Keratinocyte (primary cell): ENCODE data around the gene TNS1. TPM values are rescaled to one million over a fixed set of nuclear protein-coding genes. Genes with fewer than 3 reads are reported as not detected.

ENCODE experiments used
- DNase-seq: peaks from one replicate; pipeline ENCODE4 v3.0.0-alpha.2; 2011; ENCODE audit warnings: low read depth, missing footprints, low spot score
- FAIRE-seq: peaks from 2 replicates; lab custom pipeline; 2011; peaks lifted over from hg19 to GRCh38; lab: Jason Lieb, UNC
- H2AFZ ChIP-seq: 2 replicates; pipeline ENCODE4 v1.6.0; 2012; ENCODE audit warnings: low read length, control low read depth, inconsistent platforms; ENCODE audit not compliant: control insufficient read depth
- H3K27ac ChIP-seq: 2 replicates; pipeline ENCODE4 v1.5.1; 2011; ENCODE audit warnings: low read length; ENCODE audit not compliant: control insufficient read depth, insufficient read depth
- H3K27me3 ChIP-seq: 3 replicates; pipeline ENCODE4 v1.6.0; 2011; ENCODE audit warnings: low read length; ENCODE audit not compliant: control insufficient read depth, insufficient read depth; ENCODE audit errors: extremely low read depth
- H3K36me3 ChIP-seq, 2 experiments: 2 replicates in 1 of 2; 3 replicates in 1 of 2; pipeline ENCODE4 v1.5.1; 2011; ENCODE audit warnings: low read length in 2 of 2, mild to moderate bottlenecking in 1 of 2; ENCODE audit not compliant: control insufficient read depth in 2 of 2, insufficient read depth in 2 of 2; ENCODE audit errors: extremely low read depth in 1 of 2
- H3K4me1 ChIP-seq: 3 replicates; pipeline ENCODE4 v1.5.1; 2011; ENCODE audit warnings: low read length; ENCODE audit not compliant: control insufficient read depth, insufficient read depth; ENCODE audit errors: extremely low read depth
- H3K4me2 ChIP-seq: 3 replicates; pipeline ENCODE4 v1.6.0; 2011; ENCODE audit warnings: low read depth, low read length; ENCODE audit not compliant: control insufficient read depth, insufficient read depth; ENCODE audit errors: extremely low read depth
- H3K4me3 ChIP-seq, 3 experiments: fragments of 200-600 bp in 1 of 3; sonication (generic) in 1 of 3; 2 replicates in 2 of 3; 3 replicates in 1 of 3; pipeline ENCODE4 v1.5.1; 2011 to 2016; ENCODE audit warnings: low read length in 3 of 3, mild to moderate bottlenecking in 3 of 3, control low read depth in 2 of 3, inconsistent platforms in 1 of 3, low read depth in 1 of 3, mixed read lengths in 1 of 3, mixed run types in 1 of 3, moderate library complexity in 1 of 3; ENCODE audit not compliant: control insufficient read depth in 2 of 3, insufficient read depth in 2 of 3; ENCODE audit errors: extremely low read depth in 1 of 3
- H3K79me2 ChIP-seq: 2 replicates; pipeline ENCODE4 v1.6.0; 2012; ENCODE audit warnings: low read length; ENCODE audit not compliant: control insufficient read depth, insufficient read depth
- H3K9ac ChIP-seq: 3 replicates; pipeline ENCODE4 v1.6.0; 2011; ENCODE audit warnings: low read length; ENCODE audit not compliant: control insufficient read depth, insufficient read depth; ENCODE audit errors: extremely low read depth
- H3K9me1 ChIP-seq: 3 replicates; pipeline ENCODE4 v1.6.0; 2011; ENCODE audit warnings: low read length; ENCODE audit not compliant: control insufficient read depth, insufficient read depth; ENCODE audit errors: extremely low read depth
- H3K9me3 ChIP-seq: 2 replicates; pipeline ENCODE4 v1.5.1; 2012; ENCODE audit warnings: low read depth, low read length; ENCODE audit not compliant: control insufficient read depth
- H4K20me1 ChIP-seq: 3 replicates; pipeline ENCODE4 v1.6.0; 2011; ENCODE audit warnings: low read length; ENCODE audit not compliant: control insufficient read depth, insufficient read depth; ENCODE audit errors: extremely low read depth
- CTCF ChIP-seq, 3 experiments: IDR thresholded peaks in 1 of 3; conservative IDR thresholded peaks in 1 of 3; optimal IDR thresholded peaks in 1 of 3; 2 replicates in 2 of 3; 3 replicates in 1 of 3; pipeline versions ENCODE3 to v1.5.1; 2011; ENCODE audit warnings: low read length in 3 of 3, mild to moderate bottlenecking in 3 of 3, moderate library complexity in 2 of 3, control low read depth in 1 of 3, inconsistent platforms in 1 of 3; ENCODE audit not compliant: insufficient read depth in 2 of 3; ENCODE audit errors: extremely low read depth in 1 of 3
- EZH2 ChIP-seq: IDR thresholded peaks from one replicate; pipeline ENCODE4 v1.6.1; 2012; ENCODE audit warnings: inconsistent platforms, mild to moderate bottlenecking, low read length, moderate library complexity
- dilution Hi-C: fragments of 300-500 bp; cut with MboI; formaldehyde crosslinking; loops from one replicate; pipeline ENCODE4 v1.7.0; 2020; ENCODE audit warnings: low sequenced_read_pairs; ENCODE audit not compliant: extremely low pct_ligation_motif_present
- polyA plus RNA-seq, 5 experiments: library from polyadenylated mRNA; depleted of rRNA in 3 of 5; stranded (reverse) in 3 of 5; stranded (forward) in 1 of 5; unstranded in 1 of 5; fragments of >200 nt; gene quantifications; 1 replicate in 1 of 5; 2 replicates in 3 of 5; 3 replicates in 1 of 5; pipeline versions ENCODE4 v1.2.1 to v1.2.3, GENCODE V29; 2011 to 2012; ENCODE audit warnings: missing spikeins in 2 of 5, low read depth in 1 of 5, low replicate concordance in 1 of 5

Gene TNS1
- polyA plus RNA-seq, 1 donor (not counting 4 experiments of a cell fraction or from before 2014, with no cell fraction given) = 2.5 TPM

GRCh38 chr2:217794133-217794986, 208.4 kb downstream of the TNS1 start:
- FAIRE-seq (no peak), DNase-seq (no peak)
- TF ChIP-seq CTCF (optimal IDR thresholded peaks at IDR 0.05 in 1 of 3, IDR thresholded peaks at IDR 0.05 in 1 of 3, conservative IDR thresholded peaks at IDR 0.05 in 1 of 3; ENCODE audit: extremely low read depth in 1 of 3, insufficient read depth in 2 of 3, low read length in 3 of 3) = no peak
- TF ChIP-seq EZH2 = no peak
- Histone ChIP-seq H3K27ac (no peak overlapping the region), H3K9me1 (no peaks in the 10 kb centered on the region), H3K27me3 (no peaks in the 10 kb centered on the region), H3K4me3 (no peak overlapping the region), H3K36me3 (no peaks in the 10 kb centered on the region), H4K20me1 (peaks cover 4% of the 10 kb centered on the region), H2AFZ (no peak overlapping the region), H3K79me2 (no peaks in the 10 kb centered on the region), H3K4me2 (no peak overlapping the region), H3K9ac (no peak overlapping the region), H3K9me3 (no peaks in the 10 kb centered on the region), H3K4me1 (peaks cover 15% of the 10 kb centered on the region)
- dilution Hi-C loops = no loop called here

GRCh38 chr2:217793566-217794132, 209.1 kb downstream of the TNS1 start:
- Histone ChIP-seq H4K20me1 (peaks cover 4% of the 10 kb centered on the region), H3K36me3 (no peaks in the 10 kb centered on the region), H3K79me2 (no peaks in the 10 kb centered on the region), H3K4me3 (no peak overlapping the region), H3K9ac (no peak overlapping the region), H3K4me2 (no peak overlapping the region), H3K27me3 (no peaks in the 10 kb centered on the region), H3K9me3 (no peaks in the 10 kb centered on the region), H3K4me1 (peaks cover 15% of the 10 kb centered on the region), H3K27ac (no peak overlapping the region), H3K9me1 (no peaks in the 10 kb centered on the region), H2AFZ (no peak overlapping the region)
- TF ChIP-seq EZH2 = no peak
- no peak for TF ChIP-seq CTCF (optimal IDR thresholded peaks at IDR 0.05 in 1 of 3, IDR thresholded peaks at IDR 0.05 in 1 of 3, conservative IDR thresholded peaks at IDR 0.05 in 1 of 3; ENCODE audit: extremely low read depth in 1 of 3, insufficient read depth in 2 of 3, low read length in 3 of 3)
- no peak for DNase-seq
- dilution Hi-C loops = no loop called here
- no peak for FAIRE-seq
